ENCODE measurements around the gene SLC7A6. TPM values are rescaled to one million over a fixed set of nuclear protein-coding genes. Genes with fewer than 3 reads are reported as not detected.

SLC7A6 gene
- total and polyA plus RNA-seq, 2 of the 13 experiments (the other 11 are each of a cell fraction or from before 2014, with no cell fraction given): 35.8 to 70.8 TPM

GRCh38 chr16:68244903-68245853 lies 19.1 kb upstream of the SLC7A6 start, which contains the start of gene PLA2G15 (continued):
- TF ChIP-seq RERE (CRISPR knock-in tag; IDR thresholded peaks at IDR 0.05; ENCODE audit: low read depth) (no peak), HHEX (CRISPR knock-in tag; IDR thresholded peaks at IDR 0.05) (no peak; the same call in 1 of the 2 replicates), PHF20 (CRISPR knock-in tag; IDR thresholded peaks at IDR 0.05) (peak; percentile 78), BRD4 (CRISPR knock-in tag; IDR thresholded peaks at IDR 0.05) (no peak; the same call in 1 of the 2 replicates), ZBTB25 (CRISPR knock-in tag; IDR thresholded peaks at IDR 0.05) (peak; percentile 60), NRL (CRISPR knock-in tag; IDR thresholded peaks at IDR 0.05; ENCODE audit: borderline replicate concordance) (peak; percentile 57; the same call in 1 of the 2 replicates), ZNF264 (CRISPR knock-in tag; IDR thresholded peaks at IDR 0.05) (peak; percentile 76; the same call in 1 of the 2 replicates), CTCF (CRISPR knock-in tag; IDR thresholded peaks at IDR 0.05) (peak; percentile 17; the same call in 1 of the 2 replicates), SP4 (CRISPR knock-in tag; IDR thresholded peaks at IDR 0.05) (peak; percentile 98), HOMEZ (CRISPR knock-in tag; IDR thresholded peaks at IDR 0.05; ENCODE audit: low read depth) (peak; percentile 77; the same call in 1 of the 2 replicates), SPEN (CRISPR knock-in tag; IDR thresholded peaks at IDR 0.05; ENCODE audit: low read depth) (peak; percentile 79), MEF2D (CRISPR knock-in tag; IDR thresholded peaks at IDR 0.05) (peak; percentile 65), HNF1B (CRISPR knock-in tag; IDR thresholded peaks at IDR 0.05) (peak; percentile 87), PHF21A (CRISPR knock-in tag; IDR thresholded peaks at IDR 0.05) (peak; percentile 54; the same call in 1 of the 2 replicates)
